GM19463 (cell line): ENCODE data around the gene NCOA7.
"Not testable (repeated sequence)": the region's sequence is repeated elsewhere in the genome, so short reads cannot be mapped to it uniquely, and the experiment has no call there.

Experiments
- ATAC-seq: cut with Tn5 transposase; IDR thresholded peaks from one replicate; pipeline ENCODE4 v1.9.1; 2021; ENCODE audit warnings: mild to moderate bottlenecking, moderate library complexity; ENCODE audit not compliant: unreplicated experiment

NCOA7 gene

DNA sequence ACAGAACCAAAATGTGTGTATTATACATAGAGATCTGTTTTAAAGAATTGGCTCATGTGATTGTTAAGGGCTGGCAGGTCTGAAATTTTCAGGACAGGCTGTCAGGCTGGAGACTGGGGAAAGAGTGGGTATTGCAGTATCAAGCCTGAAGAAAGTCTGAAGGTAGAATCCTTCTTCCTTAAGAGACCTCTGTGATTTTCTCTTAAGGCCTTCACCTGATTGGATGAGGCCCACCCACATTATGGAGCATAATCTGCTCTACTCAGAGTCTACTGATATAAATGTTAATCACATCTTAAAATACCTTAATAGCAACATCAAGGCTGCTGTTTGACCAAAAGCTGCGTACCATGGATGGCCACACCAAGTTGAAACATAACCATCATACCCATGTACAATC, 122.4 kb downstream of the NCOA7 start:
- ATAC-seq, result no peak

DNA sequence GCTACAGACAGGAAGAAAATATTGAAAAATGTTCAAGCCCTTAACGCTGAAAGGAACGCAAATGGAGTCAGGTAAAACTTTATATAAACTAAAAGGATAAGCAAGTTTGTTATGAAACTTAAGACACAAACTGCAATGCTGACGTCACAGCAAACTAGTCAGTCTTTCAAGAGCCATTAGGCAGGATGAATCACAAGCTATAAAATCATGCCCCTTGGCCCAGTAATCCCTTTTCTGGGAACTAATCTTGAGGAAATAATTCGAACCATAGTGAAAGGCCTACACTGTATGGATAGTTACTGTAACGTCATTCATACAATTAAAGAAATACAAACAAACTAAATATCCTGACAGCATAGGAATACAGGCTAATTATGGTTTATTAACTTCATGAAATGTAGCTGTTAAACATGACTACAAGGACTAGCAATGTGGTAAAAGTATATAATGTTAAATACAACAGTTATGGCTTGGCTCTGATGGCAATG, 123.1 kb downstream of the NCOA7 start:
- ATAC-seq, result no peak

DNA sequence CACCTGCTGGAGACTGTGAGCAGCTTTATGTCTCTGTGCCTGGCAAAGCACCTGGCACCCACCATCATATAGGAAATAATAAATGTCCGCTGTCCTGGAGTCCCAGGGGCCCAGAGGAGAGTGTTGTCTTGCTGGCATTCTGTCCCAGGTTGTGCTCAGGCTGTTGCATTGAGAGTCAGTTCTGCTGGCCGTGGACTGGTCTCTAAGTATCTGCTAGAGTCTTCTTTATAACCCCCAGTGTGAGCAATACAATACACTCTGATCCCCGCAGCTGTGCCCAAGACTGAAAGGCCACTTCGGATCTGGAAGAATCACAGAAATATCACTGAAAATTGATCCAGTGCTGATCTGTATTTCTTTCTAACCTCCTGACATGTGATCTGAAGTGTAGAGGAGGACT, 127.5 kb downstream of the NCOA7 start:
- ATAC-seq, result no peak

DNA sequence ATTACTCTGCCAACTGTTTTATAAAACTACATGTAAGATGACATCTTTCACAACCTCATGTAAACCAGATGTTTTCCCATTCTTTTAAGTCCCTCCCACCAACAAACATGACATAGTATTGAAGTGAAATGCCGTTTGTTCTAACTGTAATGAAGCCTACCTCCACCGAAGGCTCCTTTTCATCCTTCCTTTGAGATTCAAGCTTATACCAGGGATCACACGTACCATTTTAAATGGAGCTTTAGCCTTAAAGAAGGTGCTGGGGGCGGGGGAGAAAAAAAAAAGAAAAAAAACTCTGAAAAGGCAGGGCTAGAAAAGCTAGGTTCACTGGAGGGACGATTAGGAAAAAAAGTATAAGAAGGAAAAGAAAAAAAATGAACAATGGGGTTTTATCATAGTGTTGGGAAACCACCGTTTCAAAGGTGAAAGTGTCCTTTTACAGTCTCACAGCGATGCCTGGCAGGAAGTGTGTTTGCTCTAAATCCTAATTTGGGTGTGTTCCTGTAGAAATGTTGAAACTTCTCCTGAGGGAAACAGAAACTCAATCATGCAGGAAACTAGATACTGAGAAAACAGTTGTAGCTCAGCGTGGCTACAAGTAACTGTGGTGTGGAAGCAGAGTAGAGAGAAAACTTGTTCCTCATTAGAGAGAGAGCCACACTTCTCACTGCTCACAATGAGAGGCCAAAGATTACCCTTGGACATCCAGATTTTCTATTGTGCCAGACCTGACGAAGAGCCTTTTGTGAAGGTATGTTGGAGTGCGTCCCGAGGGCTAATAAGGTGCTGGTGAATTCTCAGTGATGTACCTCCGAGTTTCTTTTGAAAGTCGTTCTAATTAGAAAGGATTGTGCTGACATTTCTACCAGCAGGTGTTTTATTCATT, 128.2 kb downstream of the NCOA7 start:
- ATAC-seq, result peak; percentile 94

DNA sequence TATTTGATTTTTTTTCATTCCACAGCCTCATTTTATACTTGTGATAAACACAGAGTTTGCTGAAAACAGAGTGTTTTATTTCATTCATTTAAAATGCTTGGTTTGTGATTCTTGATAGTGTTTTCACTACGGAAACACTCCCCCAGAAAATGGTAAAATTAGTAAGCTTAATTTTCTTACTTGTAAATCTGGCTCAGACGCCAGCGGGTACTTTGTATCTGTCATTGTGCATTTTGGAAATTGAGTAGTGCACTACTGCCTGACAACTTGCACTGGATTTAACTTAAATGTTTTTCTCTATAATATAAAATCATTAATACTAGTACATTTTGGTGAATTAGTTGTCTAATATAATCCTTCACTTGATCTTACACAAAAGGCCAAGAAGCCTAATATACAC, 128.9 kb downstream of the NCOA7 start:
- ATAC-seq, result peak; percentile 2

DNA sequence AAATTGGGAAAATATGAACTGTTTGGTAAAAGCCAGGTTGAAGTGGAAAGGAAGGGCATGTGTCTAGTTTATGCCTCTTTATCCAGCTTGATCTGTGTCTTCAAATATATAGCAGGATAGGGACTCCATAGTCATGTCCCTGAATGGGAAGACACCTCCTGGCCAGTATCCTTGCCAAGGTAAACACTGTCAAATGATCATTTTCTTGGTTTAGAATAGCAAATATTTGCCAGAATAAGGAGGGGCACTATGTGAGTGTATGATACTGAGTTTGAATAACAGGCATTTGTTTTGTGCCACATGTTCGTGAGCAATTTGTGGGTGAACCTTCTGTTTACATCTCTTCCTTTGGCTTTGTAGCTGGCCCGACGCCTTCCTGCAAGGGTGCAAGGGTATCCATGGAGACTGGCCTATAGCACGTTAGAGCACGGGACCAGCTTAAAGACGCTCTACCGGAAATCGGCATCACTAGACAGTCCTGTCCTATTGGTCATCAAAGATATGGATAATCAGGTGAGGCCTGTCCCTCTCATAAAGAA, 131.6 kb downstream of the NCOA7 start:
- no peak for ATAC-seq

DNA sequence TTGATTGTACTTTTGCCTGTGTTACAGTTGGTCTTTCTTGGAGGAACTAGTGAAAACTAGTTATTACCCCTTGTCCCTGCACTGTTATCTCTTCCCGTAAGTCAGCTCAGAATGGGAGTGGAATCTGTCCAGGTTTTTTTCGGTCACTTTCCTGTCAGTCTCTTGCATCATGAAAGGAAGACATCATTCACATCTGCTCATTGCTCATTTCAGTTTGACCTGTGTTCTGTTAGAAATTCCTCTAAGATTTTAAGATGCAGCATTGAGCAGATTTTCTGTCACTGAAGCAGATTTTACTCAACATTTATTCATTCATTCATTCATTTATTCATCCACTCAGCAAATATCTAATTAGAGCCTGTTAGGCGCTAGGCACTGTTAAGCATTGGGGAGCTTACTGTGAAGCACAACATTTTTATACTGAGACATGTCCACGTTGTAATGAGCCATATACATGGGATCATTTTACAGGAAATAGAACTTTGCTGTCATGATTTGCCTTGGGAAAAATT, 132.7 kb downstream of the NCOA7 start:
- no peak for ATAC-seq

DNA sequence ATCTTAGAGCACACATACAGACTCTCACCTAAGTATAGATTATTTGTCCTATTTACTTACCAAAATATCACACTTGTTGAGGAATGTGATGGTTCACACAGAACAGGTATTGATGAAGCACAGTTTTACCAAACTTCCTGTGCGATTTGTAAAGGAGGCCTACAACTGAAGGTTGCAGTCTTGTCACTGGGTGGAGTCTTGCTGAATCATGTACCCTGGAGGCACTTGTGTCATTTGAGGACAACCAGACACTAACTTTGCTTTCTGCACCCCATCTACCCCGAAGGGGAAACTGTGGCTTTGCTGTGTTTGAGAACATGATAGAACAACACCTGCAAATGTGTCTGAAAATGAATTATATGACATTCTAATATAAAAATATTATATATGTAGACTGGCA, 133.4 kb downstream of the NCOA7 start:
- no peak for ATAC-seq

DNA sequence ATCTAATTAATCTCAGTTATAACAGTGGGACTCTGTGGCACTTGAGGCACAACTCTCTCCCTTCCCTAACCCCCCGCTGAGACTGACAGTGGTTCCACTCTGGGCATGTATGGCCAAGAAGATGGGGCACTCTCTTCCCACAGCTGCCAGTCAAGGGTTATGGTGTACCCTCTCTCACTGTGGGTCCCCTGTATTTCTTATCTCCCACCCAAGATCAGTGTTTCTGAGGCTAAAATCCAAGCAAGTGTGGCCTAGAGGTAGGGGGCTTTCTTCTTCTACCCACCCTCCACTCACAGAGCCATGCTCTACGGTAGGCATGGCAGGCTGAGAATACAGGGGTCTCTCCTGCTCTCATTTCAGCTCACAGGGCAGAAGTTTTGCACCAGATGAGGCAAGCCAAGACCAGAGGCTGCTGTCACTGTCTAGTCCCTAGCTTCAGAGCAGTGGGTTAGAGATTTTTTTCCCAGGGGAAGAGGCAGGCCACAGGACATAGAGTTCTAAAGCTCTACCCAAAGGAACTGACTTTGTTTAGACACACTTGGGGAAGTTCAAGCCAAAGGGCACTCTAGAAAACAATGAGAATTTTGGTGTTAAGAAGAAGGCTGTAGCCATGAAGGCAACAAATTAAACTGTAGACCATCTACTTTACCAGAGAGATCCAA, 134.1 kb downstream of the NCOA7 start:
- ATAC-seq, result no peak

DNA sequence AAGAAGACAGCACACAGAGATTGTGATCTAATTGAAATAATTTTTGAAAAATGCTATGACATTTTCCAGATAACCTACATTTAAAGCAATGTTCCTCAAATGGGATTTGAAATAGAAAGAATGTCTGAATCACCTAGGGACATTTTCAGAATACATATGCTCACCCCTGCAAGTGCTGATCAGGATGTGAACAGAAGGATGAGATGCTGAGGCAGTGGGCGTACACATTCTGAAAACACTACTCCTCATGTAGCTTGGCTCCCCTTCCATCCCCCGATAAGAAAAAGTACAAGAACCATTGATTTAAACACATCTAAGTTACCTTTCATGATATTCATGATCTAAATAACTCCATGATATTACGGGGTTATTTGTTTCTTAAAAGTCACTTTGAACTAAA, 136.0 kb downstream of the NCOA7 start:
- no peak for ATAC-seq

DNA sequence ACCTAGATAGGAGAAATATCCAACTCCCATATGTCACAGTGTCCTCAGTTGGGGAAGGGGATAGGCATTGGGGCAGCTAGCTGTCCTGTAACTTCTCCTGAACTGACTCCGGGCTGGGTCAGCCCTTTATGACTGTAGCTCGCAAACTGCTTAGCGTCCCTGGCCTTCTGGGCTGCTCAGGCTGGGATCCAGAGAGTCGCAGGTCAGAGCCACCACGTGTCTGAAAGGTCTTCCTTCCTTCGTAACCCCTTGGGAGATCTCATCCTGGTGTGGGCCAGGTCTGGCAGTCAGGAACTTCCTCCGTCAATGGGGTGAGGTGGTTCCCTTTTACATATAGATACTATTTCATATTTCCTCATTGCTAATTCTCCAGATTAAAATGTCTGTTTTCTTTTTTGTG, 137.0 kb downstream of the NCOA7 start:
- ATAC-seq, result no peak

DNA sequence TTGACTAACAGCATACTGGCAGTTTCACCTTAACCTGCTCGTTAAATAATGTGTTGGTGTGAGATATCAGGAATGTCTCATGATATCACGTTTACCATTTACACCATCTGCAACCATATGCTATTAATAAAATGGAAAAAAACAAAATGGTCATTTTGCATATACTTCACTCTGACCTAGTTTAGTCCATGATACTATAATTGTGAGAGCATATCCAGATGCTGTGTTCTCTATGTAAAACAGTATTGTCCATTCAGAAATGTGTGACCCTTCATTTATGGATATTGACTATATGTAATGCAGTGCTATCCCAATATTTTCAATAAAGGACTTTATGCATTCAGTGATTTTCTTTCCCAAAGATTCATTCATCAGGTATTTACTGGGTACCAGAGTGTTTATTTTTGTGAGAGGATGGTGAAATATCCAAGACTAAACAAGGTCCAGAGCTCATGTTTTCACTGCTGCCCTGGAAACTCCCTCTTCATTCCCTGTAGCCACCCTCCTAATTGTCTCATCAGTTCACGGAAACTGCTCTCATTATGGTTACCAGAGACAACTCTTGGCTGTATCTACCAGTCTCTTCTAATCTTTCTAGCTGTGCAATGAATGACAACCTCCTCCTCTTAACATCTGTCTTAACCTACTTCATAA, 140.1 kb downstream of the NCOA7 start:
- ATAC-seq, result no peak

DNA sequence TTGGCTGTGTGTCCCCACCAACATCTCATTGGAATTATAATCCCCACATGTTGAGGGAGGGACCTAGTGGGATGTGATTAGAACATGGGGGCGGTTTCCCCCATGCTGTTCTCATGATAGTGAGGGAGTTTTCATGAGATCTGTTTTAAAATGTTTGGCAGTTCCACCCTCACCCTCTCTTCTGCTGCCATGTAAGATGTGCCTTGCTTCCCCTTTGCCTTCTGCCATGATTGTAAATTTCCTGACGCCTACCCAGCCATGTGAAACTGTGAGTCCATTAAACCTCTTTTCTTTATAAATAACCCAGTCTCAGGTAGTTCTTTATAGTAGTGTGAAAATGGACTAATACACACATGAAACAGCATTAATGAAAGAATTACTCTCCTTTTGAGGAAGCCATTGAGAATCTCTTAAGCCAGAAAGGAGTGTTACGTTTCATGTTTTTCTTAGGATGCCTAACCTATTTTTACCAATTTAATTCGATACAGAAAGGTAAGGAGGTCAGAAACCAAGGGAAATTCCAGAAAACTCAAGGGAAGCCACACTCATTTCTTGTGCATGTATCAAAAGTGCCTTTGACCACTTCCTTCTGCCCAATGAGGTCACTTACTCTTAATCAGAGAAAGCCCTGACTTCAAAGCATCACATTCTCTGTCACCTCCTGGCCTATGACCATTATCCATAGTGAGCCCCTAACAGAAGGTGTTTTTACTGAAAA, 141.1 kb downstream of the NCOA7 start:
- ATAC-seq, result peak; percentile 82

DNA sequence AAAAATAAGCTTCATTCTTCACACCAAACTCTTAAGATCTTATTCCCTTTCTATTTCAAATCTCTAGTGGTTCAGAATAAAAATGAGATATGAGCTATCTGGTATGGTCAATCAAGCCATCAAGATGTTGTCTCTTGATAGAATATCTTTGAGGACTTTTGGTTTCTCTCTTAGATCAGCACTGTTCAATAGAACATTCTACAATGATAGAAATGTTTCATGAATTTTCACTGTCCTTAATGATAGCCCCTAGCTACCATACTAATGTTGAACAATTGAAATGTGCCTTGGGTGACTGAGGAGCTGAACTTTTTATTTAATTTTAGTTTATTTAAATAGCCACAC, 141.7 kb downstream of the NCOA7 start:
- no peak for ATAC-seq

DNA sequence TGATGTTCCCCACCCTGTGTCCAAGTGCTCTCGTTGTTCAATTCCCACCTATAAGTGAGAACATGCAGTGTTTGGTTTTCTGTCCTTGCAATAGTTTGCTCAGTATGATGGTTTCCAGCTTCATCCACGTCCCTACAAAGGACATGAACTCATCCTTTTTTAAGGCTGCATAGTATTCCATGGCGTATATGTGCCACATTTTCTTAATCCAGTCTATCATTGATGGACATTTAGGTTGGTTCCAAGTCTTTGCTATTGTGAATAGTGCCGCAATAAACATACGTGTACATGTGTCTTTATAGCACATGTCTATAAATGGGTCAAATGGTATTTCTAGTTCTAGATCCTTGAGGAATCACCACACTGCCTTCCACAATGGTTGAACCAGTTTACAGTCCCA, 144.8 kb downstream of the NCOA7 start:
- ATAC-seq, result not testable (repeated sequence)

DNA sequence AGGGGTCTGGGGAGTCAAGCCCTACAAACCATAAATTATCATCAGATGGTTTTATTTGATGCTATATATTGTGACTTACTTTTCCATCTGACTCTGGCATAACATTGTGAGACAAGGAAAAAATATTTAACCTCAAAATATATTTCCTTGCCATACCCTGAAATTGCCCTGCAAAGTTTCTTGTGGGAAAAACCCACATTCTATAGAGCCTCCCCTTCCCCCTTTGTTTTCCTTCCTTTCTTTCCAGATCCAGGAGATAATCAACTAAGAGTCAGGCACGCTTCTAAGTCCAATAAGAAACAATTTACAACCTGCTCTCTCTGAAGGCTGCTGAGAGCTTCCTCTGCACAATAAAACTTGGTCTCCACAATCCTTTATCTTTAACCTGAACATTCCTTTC, 148.3 kb downstream of the NCOA7 start:
- no peak for ATAC-seq

DNA sequence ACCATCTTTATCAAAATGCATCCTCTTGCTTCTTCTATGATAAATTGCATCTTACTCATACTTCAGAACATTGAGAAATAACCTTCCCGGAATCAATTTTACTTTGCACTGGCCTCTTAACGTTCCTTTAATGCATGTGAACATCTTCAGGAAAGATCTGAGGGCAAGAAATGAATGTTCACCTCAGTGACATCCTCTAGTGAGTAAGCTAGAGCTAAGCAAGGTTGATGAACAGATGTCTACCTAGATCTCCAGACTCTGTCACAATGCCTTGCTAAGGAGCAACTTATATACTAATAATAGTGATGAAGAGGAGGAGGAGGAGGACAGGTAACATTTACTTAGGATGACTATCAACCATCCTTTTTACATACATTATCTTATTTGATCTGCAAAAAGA, 149.0 kb downstream of the NCOA7 start:
- ATAC-seq, result no peak

DNA sequence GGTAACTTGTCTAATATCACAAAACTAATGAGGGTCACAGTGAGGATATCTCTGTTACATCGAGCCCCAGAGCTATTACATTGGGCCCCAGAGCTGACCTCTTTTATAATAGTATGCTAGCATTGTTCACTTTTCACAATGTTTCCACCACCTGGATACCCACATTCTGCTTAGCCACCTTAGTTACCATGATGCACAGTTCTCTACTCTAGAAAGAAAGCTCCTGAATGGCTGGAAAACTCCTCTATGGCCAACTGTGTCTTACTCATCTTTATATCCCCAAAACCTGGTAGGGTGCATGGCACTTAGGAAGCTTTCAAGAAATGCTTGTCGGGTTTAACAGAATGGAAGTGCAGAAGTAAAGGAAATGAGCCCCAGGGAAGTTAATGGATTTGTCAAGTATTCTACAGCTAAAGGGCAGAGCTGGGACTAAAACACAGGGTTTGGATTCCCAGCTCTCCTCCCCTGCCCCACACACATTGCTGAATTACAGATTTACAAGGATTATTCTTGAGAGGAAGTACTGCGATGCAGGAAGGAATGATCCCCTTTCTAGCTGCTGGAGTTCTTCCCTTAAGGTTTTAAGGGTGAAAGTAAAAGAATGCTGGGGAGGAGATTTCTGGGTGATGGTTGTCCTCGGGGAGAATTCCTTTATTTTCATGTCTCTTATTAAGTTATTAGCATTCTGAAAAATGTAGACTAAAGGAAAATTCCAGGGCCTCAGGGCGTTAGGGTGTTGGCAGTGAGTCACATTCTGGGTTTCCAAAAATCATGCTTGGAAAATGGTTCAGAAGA, 149.7 kb downstream of the NCOA7 start:
- no peak for ATAC-seq

DNA sequence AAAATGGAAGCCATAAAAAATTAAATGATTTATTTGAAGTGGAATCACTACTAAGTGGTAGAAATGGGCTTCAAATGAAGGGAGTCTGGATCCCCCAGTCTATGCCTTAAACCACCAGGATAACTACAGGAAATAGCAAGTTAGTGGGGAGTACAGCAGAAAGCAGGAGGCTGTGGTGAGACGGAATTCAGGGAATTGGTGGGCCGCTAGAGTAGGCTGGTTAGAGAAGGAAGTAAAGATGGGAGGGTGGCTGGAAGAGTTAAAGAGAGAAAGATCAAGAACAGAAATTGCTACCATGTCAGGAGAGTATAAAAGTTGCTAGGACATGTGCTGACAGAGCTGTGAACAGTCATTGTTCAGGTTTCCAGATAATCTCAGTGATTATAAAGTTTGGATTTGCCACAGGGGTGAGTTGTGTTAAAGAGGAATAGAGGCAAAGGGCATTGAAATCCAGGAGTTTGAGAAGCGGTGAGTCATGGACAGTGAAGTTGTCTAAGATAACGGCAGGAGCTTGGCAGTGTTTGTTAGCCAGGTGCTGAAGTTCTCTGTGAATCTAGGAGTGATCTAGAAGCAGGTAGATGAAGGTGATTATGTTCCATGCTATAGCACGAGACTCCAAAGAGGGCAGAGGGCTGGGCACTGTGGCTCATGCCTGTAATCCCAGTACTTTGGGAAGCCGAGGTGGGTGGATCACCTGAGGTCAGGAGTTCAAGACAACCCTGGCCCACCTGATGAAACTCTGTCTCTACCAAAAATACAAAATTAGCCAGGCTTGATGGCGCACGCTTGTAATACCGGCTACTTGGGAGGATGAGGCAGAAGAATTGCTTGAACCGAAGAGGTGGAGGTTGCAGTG, 152.1 kb downstream of the NCOA7 start:
- no peak for ATAC-seq
